ENCODE results near the gene MTNR1A.

GRCh38 chr4:186553717-186554116, 1.6 kb downstream of the MTNR1A start:
- TF ChIP-seq, protein P1, sequence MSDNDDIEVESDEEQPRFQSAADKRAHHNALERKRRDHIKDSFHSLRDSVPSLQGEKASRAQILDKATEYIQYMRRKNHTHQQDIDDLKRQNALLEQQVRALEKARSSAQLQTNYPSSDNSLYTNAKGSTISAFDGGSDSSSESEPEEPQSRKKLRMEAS (IDR thresholded peaks at IDR 0.05) = no peak
- TF ChIP-seq TEAD4 (IDR thresholded peaks at IDR 0.05) = no peak
- TF ChIP-seq ZBTB7A (IDR thresholded peaks at IDR 0.05; ENCODE audit: low read depth) = no peak
- no peak for TF ChIP-seq REST (IDR thresholded peaks at IDR 0.05; ENCODE audit: low read depth)
